NAMALWA (cell line): ENCODE measurements around the gene FDX1.
A peak's percentile ranks its signal among the peaks of the same experiment; 100 is the strongest.
"Not testable (repeated sequence)": the region's sequence is repeated elsewhere in the genome, so short reads cannot be mapped to it uniquely, and the experiment has no call there.

Experiments used
- DNase-seq: peaks from one replicate; pipeline ENCODE4 v3.0.0-alpha.2; 2015; ENCODE audit warnings: low spot score

FDX1 gene

DNA sequence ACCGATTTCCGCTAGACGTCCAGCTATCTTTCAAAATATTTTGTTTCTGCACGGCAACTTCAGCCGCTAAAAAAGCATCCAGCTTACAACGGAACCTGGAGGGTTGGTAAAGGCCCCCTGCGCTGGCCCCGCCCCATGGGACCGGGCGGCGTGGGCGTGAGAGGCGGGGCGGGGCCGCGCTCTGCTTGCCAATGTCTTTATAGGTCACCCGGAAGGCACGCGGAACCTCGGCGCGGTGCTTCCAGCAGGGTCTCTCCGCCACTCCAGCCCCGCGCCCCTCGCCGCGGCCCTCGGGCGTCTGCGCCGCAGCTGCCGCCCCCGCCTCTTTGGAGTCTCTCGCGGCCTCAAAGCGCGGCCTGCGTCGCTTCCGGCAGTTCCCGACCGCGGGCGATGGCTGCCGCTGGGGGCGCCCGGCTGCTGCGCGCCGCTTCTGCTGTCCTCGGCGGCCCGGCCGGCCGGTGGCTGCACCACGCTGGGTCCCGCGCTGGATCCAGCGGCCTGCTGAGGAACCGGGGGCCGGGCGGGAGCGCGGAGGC, at the start of gene FDX1:
Gene FDX1 (plus strand): TSS at position 218 of the 536 bp plus-strand sequence. CDS start 173 bp downstream, at position 391.
- DNase-seq: peak; percentile 95

DNA sequence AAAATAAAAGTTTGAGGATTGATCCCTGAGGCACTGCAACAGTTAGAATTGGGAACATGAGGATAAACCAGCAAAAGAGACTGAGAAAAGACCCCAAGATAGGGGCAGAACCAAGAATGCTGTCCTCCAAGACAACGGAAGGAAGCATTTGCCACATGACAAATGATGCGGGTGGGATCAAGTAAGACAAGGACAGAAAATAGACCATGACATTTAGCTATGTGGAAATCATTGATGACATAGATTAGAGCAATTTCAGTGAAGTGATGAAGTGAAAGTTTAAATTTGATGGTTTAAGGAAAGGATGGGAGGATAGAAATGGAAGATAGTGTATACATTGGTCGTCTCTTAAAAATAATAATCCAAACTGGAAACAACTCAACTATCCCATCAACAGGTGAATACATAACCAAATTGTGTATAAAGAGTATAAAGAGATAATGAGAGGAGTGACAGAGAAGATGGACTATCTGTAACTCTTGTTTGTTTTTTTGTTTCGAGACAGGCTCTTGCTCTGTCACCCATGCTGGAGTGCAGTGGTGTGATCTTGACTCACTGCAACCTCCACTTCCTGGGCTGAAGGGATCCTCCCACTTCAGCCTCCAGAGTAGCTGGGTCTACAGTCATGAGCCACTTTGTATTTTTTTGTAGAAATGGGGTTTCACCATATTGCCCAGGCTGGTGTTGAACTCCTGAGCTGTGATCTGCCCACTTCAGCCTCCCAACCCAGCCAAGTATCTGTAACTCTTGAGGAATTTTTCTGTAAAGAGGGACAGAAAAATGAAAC, 48.7 kb upstream of the FDX1 start:
- no peak for DNase-seq

DNA sequence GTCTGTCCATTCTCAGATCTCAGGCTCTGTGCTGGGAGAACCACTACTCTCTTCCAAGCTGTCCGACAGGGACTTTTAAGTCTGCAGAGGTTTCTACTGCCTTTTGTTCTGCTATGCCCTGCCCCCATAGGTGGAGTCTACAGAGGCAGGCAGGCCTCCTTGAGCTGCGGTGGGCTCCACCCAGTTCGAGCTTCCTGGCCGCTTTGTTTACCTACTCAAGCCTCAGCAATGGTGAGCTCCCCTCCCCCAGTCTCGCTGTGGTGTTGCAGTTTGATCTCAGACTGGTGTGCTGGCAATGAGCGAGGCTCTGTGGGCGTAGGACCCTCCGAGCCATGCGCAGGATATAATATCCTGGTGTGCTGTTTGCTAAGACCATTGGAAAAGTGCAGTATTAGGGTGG, 41.5 kb upstream of the FDX1 start:
- not testable (repeated sequence) for DNase-seq

DNA sequence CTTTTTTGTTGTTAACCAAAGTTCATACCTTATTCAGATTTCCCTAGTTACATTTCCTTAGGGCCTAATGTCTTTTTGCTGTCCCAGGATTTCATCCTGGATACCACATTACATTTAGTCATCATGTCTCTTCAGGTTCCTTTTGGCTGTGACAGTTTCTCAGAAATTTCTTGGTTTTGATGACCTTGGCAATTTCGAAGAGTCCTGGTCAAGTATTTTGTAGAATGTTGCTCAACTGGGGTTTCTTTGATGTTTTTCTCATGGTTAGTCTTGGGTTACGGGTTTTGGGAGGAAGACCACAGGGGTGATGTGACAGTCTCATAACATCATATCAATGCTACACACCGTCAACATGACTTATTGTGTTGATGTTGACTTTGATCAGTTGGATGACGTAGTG, 39.8 kb upstream of the FDX1 start:
- DNase-seq: no peak

DNA sequence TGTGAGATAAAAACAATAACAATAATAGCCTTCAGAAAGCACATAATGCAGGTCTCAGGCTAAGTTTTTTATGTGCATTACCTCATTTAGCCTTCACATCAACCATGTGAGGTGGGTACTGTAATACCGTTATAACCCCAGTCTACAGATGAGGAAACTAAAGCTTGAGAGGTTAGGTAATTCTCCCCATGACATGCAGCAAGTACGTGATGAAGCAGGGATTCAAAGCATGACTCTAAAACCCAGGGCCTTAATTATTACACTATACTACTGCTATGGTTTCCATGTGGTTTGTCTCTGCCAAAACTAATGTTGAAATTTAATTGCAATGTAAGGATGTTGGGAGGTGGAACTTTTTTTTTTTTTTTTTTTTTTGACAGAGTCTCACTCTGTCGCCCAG, 37.7 kb upstream of the FDX1 start:
- no peak for DNase-seq

- not testable (repeated sequence) for DNase-seq
Observed at GRCh38 chr11:110397668-110398286, 32.0 kb upstream of the FDX1 start.

GRCh38 chr11:110403585-110403984, 26.2 kb upstream of the FDX1 start:
- not testable (repeated sequence) for DNase-seq

GRCh38 chr11:110405636-110406035, 24.1 kb upstream of the FDX1 start:
- DNase-seq: not testable (repeated sequence)

GRCh38 chr11:110407315-110407714, 22.4 kb upstream of the FDX1 start:
- no peak for DNase-seq

DNA sequence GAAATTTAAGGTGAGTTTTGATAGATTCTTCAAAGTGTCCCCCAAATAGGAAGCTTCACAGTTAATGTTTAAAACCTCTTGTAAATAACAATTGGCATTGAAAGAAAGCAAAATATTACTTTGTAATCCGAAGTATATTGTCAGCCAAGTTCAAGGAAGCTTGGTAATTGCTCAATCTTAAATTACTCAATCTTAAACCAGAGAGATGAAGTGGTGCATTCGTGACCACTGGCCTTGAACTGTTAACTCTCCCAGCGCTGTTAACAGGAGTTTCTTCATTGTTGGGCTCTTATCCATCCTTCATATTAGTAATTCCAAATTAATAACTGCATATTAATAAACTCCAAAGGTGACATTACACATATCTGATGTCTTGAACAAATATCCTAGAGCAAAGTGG, 20.6 kb upstream of the FDX1 start:
- no peak for DNase-seq

- no peak for DNase-seq
Observed at GRCh38 chr11:110410651-110411050, 19.1 kb upstream of the FDX1 start.

DNA sequence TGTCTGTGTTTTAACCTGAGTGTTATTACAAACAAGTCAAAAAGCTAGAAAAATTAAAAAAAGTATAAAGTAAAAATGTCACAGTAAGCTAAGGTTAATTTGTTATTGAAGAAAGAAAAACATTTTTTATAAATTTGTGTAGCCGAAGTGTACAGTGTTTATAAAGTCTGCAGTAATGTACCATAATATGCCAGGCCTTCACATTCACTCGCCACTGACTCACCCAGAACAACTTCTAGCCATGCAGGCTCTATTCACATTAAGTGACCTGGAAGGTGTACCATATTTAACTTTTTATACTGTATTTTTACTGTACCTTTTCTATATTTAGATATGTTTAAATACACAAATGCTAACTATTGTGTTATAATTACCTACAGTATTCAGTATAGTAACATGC, 14.7 kb upstream of the FDX1 start:
- DNase-seq: no peak

GRCh38 chr11:110421658-110422057, 8.1 kb upstream of the FDX1 start:
- not testable (repeated sequence) for DNase-seq

GRCh38 chr11:110422306-110422905, 7.3 kb upstream of the FDX1 start:
- DNase-seq: no peak

DNA sequence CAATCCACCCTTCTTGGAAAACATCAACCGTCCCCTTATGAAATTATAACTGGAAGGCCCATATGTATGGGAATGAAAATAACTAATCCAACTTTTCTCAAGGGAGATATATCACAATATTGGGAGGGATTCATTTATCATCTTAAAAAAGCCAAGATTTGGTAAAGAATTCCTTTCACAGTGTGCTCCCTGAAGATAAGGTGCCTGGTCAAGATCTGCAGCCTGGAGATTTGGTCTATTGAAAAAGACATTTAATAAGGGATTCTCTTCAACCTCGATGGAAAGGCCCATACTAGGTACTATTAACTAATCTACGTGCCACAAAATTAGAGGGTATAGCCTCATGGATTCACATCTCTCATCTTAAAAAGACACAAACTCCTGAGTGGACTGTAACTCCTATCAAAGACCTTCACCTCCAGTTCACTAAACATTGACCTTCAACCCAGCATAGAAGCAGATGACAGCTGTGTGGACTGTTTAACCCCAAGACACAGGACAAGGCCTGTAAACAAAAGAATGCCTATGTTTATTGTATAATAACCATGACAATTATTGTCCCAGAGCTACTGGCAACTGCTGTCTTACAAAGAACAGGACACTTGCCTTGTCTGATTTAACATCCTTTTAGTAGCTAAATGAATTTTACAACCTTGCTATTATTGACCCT, 4.8 kb upstream of the FDX1 start:
- DNase-seq: no peak

- no peak for DNase-seq
Observed at GRCh38 chr11:110425751-110426545, 3.8 kb upstream of the FDX1 start.

GRCh38 chr11:110428040-110428439, 1.7 kb upstream of the FDX1 start:
- DNase-seq: no peak

- peak; percentile 9 for DNase-seq
Observed at GRCh38 chr11:110428956-110429730, 605 bp upstream of the FDX1 start.

- DNase-seq: peak; percentile 47
Observed at GRCh38 chr11:110430267-110431050, 711 bp downstream of the FDX1 start.
